Large intestine (tissue), 3 donors: ENCODE data around the gene ANKRD44. TPM values are rescaled to one million over a fixed set of nuclear protein-coding genes. Genes with fewer than 3 reads are reported as not detected.
A peak's percentile ranks its signal among the peaks of the same experiment; 100 is the strongest.

Experiments
- DNase-seq, 2 donors: peaks; one replicate each; pipeline versions ENCODE4 v3.0.0 to v3.0.0-alpha.2; 2013
- H3K27ac ChIP-seq: one replicate; pipeline ENCODE4 v1.5.1; 2013; ENCODE audit warnings: low read length
- H3K27me3 ChIP-seq: 2 replicates; pipeline ENCODE4 v1.6.1; 2013; ENCODE audit warnings: low read length; ENCODE audit not compliant: control insufficient read depth, insufficient read depth
- H3K36me3 ChIP-seq: 2 replicates; pipeline ENCODE4 v1.6.1; 2013; ENCODE audit warnings: low read length; ENCODE audit not compliant: control insufficient read depth, insufficient read depth
- H3K4me1 ChIP-seq: one replicate; pipeline ENCODE4 v1.6.1; 2013; ENCODE audit warnings: low read length; ENCODE audit not compliant: control insufficient read depth, insufficient read depth
- H3K4me3 ChIP-seq: one replicate; pipeline ENCODE4 v1.5.1; 2013; ENCODE audit warnings: low read length
- H3K9me3 ChIP-seq: one replicate; pipeline ENCODE4 v1.6.1; 2013; ENCODE audit warnings: mild to moderate bottlenecking, low read depth, low read length, moderate library complexity; ENCODE audit not compliant: control insufficient read depth
- WGBS: methylation state at CpG from one replicate; pipeline ENCODE4 v1.1.5; 2013; ENCODE audit warnings: low lambda C conversion rate; ENCODE audit not compliant: insufficient coverage; 5-methylcytosine and 5-hydroxymethylcytosine counted together
- polyA plus RNA-seq: library from polyadenylated mRNA; unstranded; fragments of 120-200 nt; gene quantifications from one replicate; pipeline ENCODE4 v1.2.1, GENCODE V29; 2013

The ANKRD44 gene
- polyA plus RNA-seq, 1 donor: 8.4 TPM

- DNase-seq: no peak
- WGBS: no CpG with 5 or more reads among the region's 3 CpGs
- no peak overlapping the region for H3K27ac ChIP-seq
- no peaks in the 10 kb centered on the region for H3K27me3 ChIP-seq
- no peaks in the 10 kb centered on the region for H3K9me3 ChIP-seq
- H3K36me3 ChIP-seq: no peaks in the 10 kb centered on the region
- H3K4me1 ChIP-seq: no peaks in the 10 kb centered on the region
- H3K4me3 ChIP-seq: no peak overlapping the region
Measured at GRCh38 chr2:197200051-197200761, 110.4 kb downstream of the ANKRD44 start.

DNA sequence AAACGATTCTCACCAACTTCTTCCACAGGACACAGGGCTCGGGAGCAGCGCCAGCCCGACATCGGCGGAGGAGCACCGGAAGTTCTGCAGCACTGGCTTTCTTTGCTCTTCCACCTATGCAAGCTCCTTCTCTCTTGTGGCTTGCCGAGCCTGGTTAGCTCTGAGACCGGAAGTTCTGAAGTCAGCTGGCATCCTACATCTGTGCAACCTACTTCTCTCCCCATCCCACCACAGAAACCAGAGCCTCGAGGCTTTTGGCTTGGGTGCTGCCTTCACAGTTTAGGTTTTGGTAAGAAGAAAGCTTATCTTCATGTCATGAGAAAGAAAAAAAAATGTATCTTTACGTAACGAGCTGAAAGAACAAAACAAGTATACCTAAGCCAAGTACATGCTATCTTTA lies 111.7 kb downstream of the ANKRD44 start:
- Histone ChIP-seq H3K36me3 (no peaks in the 10 kb centered on the region), H3K9me3 (no peaks in the 10 kb centered on the region), H3K27me3 (no peaks in the 10 kb centered on the region), H3K4me1 (no peaks in the 10 kb centered on the region), H3K4me3 (no peak overlapping the region), H3K27ac (no peak overlapping the region)
- WGBS: 78% methylated on average over 3 of the region's 12 CpGs
- no peak for DNase-seq

- no peak overlapping the region for H3K27ac ChIP-seq
- no peaks in the 10 kb centered on the region for H3K36me3 ChIP-seq
- no peak for DNase-seq
- H3K27me3 ChIP-seq: no peaks in the 10 kb centered on the region
- 88% methylated on average over 2 of the region's 4 CpGs for WGBS
- no peaks in the 10 kb centered on the region for H3K9me3 ChIP-seq
- no peak overlapping the region for H3K4me3 ChIP-seq
- no peaks in the 10 kb centered on the region for H3K4me1 ChIP-seq
Measured at GRCh38 chr2:197197895-197198311, 112.7 kb downstream of the ANKRD44 start.

DNA sequence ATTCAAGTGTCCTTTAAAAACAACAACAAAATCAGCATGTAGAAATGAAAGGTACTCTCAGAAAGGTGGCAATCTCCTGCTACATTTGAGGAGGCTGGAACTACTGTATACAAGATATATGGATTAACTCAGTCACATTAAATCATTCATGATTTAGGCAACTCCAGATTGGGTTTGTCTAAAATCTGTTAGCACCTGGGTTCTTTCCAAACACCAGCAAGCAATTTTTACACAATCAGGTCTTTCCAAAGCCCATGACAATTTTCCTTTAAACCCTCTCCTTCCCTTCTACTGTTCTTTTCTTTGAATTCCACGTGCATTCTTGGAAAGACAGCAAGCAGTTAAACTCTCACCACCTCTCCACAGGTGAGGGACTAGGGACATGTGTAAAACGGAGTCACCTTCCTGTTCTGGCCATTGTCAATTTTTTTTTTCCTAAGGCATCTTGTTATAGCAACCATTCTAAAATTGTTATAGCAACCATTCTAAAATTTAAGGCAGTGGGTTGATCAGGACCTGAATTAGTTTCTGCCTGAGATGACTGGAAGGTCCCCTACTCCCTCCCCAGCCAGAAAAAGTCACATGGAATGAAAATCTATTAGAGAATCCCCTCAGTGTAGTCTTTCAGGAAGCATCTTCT lies 113.9 kb downstream of the ANKRD44 start:
- H3K27ac ChIP-seq: no peak overlapping the region
- no CpG with 5 or more reads among the region's 2 CpGs for WGBS
- no peaks in the 10 kb centered on the region for H3K9me3 ChIP-seq

DNA sequence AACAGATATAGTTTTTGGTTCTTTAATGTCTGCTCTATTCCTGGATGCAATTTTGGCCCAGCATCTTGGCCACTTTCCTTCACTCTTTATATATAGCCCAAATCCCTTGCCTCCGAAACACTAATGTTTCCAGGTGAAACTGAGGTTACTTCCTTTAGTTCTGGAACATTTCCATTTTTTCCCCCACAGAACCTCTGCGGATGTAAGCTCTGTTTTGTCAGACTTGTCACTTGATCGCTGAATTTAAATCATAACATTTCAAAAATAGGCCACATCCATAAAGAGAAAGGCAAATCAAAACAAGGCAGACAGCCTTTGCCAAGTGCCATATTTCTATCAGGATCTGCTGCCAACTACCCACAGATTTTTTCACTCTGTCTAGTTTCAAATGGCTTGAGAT lies 115.1 kb downstream of the ANKRD44 start:
- Histone ChIP-seq H3K27me3 (no peaks in the 10 kb centered on the region), H3K36me3 (no peaks in the 10 kb centered on the region), H3K9me3 (no peaks in the 10 kb centered on the region), H3K4me1 (no peaks in the 10 kb centered on the region), H3K4me3 (no peak overlapping the region), H3K27ac (no peak overlapping the region)
- DNase-seq: no peak
- whole genome bisulfite sequencing: 88% methylated on average over 3 of the region's 3 CpGs

More for the DNA sequence above, 113.9 kb downstream of the ANKRD44 start:
- no peak for DNase-seq
- H3K36me3 ChIP-seq: no peaks in the 10 kb centered on the region
- H3K27me3 ChIP-seq: no peaks in the 10 kb centered on the region
- H3K4me3 ChIP-seq: no peak overlapping the region
- H3K4me1 ChIP-seq: no peaks in the 10 kb centered on the region

DNA sequence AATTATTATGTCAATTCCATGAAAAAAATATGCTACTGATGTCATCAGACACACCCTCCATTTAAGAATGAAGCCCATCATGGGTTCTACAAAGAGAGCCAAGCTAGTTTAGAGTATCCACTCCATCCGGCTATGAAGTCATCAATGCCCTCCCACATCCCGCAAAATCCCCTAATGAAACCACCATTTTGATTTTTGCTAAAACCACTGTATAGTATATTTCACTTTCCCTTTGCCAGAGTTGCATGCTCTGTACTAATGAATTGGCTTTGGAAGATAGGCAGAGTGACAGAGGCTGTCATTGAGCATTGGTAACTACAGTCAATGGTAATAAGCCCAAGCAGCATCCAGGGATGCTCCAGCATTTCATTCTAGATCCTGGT lies 118.6 kb downstream of the ANKRD44 start:
- H3K27me3 ChIP-seq: no peaks in the 10 kb centered on the region
- no peak for DNase-seq
- no CpG with 5 or more reads among the region's 2 CpGs for WGBS
- H3K36me3 ChIP-seq: no peaks in the 10 kb centered on the region
- no peak overlapping the region for H3K27ac ChIP-seq
- H3K4me1 ChIP-seq: no peaks in the 10 kb centered on the region
- no peaks in the 10 kb centered on the region for H3K9me3 ChIP-seq
- H3K4me3 ChIP-seq: no peak overlapping the region

GRCh38 chr2:197191177-197191939 lies 119.2 kb downstream of the ANKRD44 start:
- Histone ChIP-seq H3K27ac (no peak overlapping the region), H3K27me3 (no peaks in the 10 kb centered on the region), H3K9me3 (no peaks in the 10 kb centered on the region), H3K36me3 (no peaks in the 10 kb centered on the region), H3K4me3 (no peak overlapping the region), H3K4me1 (no peaks in the 10 kb centered on the region)
- DNase-seq: peak in 1 of 2 donors; percentile 41
- 65% methylated on average over 2 of the region's 4 CpGs for WGBS

GRCh38 chr2:197190100-197190432 lies 120.5 kb downstream of the ANKRD44 start:
- H3K4me1 ChIP-seq: no peaks in the 10 kb centered on the region
- no peak overlapping the region for H3K4me3 ChIP-seq
- no peak overlapping the region for H3K27ac ChIP-seq
- no CpG with 5 or more reads among the region's 3 CpGs for WGBS
- no peaks in the 10 kb centered on the region for H3K9me3 ChIP-seq
- DNase-seq: no peak
- H3K27me3 ChIP-seq: no peaks in the 10 kb centered on the region
- H3K36me3 ChIP-seq: no peaks in the 10 kb centered on the region

DNA sequence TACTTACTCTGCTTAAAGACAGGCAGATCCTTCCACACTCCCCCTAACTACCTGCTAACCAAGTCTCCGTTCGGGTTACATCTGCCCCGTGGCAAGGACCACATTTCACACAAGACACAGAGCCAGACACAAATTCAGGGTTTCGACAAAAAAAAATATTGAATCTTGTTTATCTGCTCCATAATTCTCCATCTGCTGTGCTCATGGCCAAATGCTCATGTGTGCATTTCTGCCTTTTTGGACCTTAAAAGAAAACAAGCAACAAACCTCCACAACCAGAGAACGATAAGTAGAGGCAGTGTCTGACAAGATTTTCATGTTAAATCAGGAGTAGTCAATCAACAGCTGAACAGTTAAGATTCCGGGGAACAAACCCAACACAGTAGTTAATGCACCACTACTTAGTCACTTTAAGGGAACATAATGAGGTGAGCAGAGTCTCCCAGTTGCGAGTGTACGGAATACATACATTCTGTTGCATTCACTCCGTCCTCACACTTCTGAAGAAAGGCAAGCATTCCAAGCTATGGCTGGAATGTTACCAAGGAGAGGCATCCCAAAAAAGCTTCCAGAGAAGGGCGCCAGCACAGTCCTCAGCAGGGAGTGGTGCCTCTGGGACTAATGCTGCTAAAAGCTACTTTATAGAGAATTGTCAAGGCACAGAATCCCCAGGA lies 121.0 kb downstream of the ANKRD44 start:
- no peaks in the 10 kb centered on the region for H3K9me3 ChIP-seq
- H3K27me3 ChIP-seq: no peaks in the 10 kb centered on the region
- H3K4me3 ChIP-seq: no peak overlapping the region
- H3K36me3 ChIP-seq: no peaks in the 10 kb centered on the region
- H3K4me1 ChIP-seq: no peaks in the 10 kb centered on the region
- no peak for DNase-seq
- H3K27ac ChIP-seq: no peak overlapping the region
- whole genome bisulfite sequencing: 83% methylated on average over 1 of the region's 10 CpGs

DNA sequence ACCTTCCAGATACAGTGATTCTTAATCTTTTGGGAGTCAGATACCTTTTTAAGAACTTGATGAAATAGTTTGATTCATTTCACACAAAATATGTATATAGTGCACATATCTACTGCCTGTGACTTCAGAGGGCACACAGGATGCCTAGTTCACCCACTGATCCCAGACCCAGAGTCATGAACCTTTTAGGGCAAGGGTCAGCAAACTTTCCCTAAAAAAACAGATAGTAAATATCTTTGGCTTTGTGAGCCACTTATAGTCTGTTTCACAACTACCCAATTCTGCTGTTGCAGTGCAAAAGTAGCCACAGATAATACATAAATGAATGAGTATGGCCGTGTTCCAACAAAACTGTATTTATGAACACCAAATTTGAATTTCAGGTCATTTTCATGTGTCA lies 124.9 kb downstream of the ANKRD44 start:
- WGBS: 100% methylated on average over 1 of the region's 1 CpG
- no peak for DNase-seq
- no peaks in the 10 kb centered on the region for H3K36me3 ChIP-seq

More for the DNA sequence above, 124.9 kb downstream of the ANKRD44 start:
- Histone ChIP-seq H3K9me3 (no peaks in the 10 kb centered on the region), H3K27me3 (no peaks in the 10 kb centered on the region), H3K4me3 (no peak overlapping the region), H3K27ac (no peak overlapping the region), H3K4me1 (no peaks in the 10 kb centered on the region)
